GM18868 (cell line): ENCODE measurements around the gene MYL4.
A peak's percentile ranks its signal among the peaks of the same experiment; 100 is the strongest.

ENCODE experiments used
- ATAC-seq: cut with Tn5 transposase; IDR thresholded peaks from one replicate; pipeline ENCODE4 v1.9.1; 2021; ENCODE audit warnings: mild to moderate bottlenecking, moderate library complexity; ENCODE audit not compliant: unreplicated experiment

MYL4 gene

GRCh38 chr17:47239619-47239966 is 30.4 kb downstream of the MYL4 start:
- no peak for ATAC-seq

- peak; percentile 47 for ATAC-seq
Observed at GRCh38 chr17:47239967-47240651, 31.0 kb downstream of the MYL4 start.

GRCh38 chr17:47240806-47241205 is 31.7 kb downstream of the MYL4 start:
- ATAC-seq: no peak

GRCh38 chr17:47242648-47243047 is 33.5 kb downstream of the MYL4 start:
- no peak for ATAC-seq

- ATAC-seq: no peak
Observed at GRCh38 chr17:47243737-47244598, 34.8 kb downstream of the MYL4 start.

GRCh38 chr17:47244697-47245096 is 35.5 kb downstream of the MYL4 start:
- no peak for ATAC-seq

- ATAC-seq: no peak
Observed at GRCh38 chr17:47246120-47246519, 37.0 kb downstream of the MYL4 start.

- ATAC-seq: no peak
Observed at GRCh38 chr17:47250855-47251254, 41.7 kb downstream of the MYL4 start.

- no peak for ATAC-seq
Observed at GRCh38 chr17:47251421-47251940, 42.3 kb downstream of the MYL4 start.

- ATAC-seq: no peak
Observed at GRCh38 chr17:47252209-47252608, 43.1 kb downstream of the MYL4 start.

GRCh38 chr17:47252766-47253512 is 43.8 kb downstream of the MYL4 start:
- no peak for ATAC-seq

GRCh38 chr17:47253541-47254402 is 44.6 kb downstream of the MYL4 start, which contains the start of gene ITGB3:
Gene ITGB3, plus strand, starts transcription at chr17:47253827. Its CDS starts 35 bp downstream, at chr17:47253862.
- peak; percentile 86 for ATAC-seq

- no peak for ATAC-seq
Observed at GRCh38 chr17:47254403-47254943, 45.3 kb downstream of the MYL4 start.

- ATAC-seq: no peak
Observed at GRCh38 chr17:47257651-47258339, 48.6 kb downstream of the MYL4 start.

GRCh38 chr17:47262586-47262985 is 53.4 kb downstream of the MYL4 start:
- no peak for ATAC-seq

- no peak for ATAC-seq
Observed at GRCh38 chr17:47264166-47264565, 55.0 kb downstream of the MYL4 start.

GRCh38 chr17:47265983-47266541 is 56.9 kb downstream of the MYL4 start:
- ATAC-seq: no peak

- ATAC-seq: no peak
Observed at GRCh38 chr17:47266782-47267181, 57.6 kb downstream of the MYL4 start.

GRCh38 chr17:47267354-47267828 is 58.2 kb downstream of the MYL4 start:
- no peak for ATAC-seq
